GM21723 (cell line): ENCODE data around the gene GPR78.

Source experiments
- ATAC-seq: cut with Tn5 transposase; IDR thresholded peaks from one replicate; pipeline ENCODE4 v1.9.1; 2021; ENCODE audit warnings: mild to moderate bottlenecking, moderate library complexity; ENCODE audit not compliant: unreplicated experiment

GPR78 gene

DNA sequence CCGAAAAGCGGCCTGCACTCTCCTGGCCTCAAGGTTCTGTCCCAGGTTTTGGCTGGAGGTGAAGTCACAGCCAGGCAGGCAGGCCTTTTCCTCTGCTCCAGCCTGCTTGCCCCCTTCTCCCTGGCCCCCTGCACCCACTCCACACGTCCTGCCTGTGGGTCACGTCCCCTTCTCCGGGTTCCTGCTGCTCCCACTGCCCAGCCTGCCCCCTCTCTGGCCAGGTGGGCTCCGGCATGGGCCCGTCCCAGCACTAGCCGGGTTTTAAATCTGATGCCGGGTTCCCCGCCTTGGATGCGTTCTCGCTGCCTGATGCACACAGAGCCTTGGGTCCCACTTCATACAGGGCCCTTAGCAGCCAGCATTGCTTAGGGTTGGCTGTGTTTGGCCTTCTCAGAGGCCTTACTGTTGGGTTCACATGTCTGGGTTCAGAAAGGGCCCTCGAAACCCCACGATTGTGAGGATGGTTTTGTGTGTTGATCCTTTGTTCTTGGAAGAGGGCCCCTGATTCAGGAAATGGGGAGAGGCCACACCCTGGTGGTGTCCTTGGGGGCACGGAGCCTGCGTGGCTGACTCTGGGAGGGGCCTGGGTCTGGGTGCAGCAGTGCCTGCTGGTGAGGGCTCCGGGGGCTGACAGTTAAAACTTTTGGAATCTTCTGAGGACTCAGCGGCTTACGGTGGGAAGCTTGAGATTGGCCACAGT, 18.3 kb downstream of the GPR78 start:
- no peak for ATAC-seq

DNA sequence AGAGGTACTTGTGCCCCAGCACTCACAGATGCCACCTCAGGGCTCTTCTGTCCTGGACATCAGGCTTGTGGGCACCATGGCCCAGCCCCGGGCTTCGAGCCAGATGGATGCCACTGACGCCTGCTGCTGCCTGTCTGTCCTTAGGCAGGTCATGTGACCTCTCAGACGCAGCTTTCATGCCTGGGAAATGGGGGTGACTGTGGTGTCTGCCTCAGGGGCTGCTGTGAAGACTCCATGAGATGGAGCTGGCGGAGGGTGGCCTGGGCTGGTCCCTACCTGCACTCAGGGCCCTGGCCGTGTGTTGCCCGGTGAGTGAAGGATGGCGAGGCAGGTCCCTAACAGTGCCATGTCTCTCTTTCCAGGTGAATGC, 18.9 kb downstream of the GPR78 start:
- no peak for ATAC-seq

DNA sequence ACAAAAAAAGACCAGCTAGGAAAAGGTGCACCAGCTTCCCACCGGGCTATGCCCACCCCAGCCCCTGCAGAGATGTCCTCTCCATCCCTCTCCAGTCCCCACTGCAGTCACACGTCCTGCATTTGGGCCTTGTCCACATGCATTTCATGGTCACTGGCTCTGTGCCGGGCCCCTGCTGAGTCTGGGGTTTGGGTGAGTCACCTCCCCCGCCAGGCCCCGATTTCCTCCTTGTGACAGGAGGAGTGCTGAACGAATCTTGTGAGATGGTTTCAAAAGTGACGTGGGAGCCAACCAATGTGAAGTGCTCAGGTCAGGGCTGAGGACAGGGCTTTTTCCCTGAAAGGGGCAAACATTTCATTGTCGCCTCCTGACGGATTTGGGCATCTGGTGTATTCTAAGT, 19.5 kb downstream of the GPR78 start:
- ATAC-seq: no peak

DNA sequence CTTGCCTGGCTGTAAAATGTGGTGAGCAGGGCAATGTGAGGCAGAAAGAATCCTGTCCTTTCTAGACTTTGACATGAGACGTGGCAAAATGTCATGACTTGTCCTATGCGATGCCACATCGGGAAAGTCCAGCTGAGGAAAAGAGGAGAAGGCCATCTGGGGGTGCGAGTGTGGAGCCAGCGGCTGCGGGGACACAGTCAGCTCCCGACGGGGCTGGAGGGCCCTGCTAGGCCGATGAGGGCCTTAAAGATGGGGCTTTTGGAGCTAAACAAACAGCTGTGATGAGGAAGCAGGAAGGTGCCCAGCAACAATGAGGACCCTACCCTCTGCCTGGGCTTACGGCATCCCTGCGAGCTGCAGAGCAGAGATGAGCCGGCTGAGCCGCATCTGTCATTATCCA, 20.1 kb downstream of the GPR78 start:
- ATAC-seq: no peak

DNA sequence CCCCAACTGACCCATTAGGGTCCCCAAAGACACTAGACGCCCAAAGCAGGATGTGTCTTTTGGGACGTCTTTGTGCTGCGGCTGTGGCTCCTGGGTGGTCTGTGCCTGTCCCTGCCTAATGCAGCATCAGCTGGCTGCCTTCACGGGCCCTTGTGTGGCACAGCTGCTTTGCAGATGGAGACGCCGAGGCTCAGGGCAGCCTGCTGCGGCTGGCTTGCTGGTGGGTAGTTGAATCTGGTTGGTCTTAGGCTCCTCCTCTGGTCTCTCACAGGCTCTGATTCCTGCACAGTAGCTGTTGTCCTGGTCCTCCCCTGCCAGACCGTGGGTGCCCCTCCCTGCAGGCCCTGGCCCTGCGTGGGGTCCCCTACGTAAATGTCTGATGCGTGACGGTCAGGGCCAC, 20.5 kb downstream of the GPR78 start:
- no peak for ATAC-seq

DNA sequence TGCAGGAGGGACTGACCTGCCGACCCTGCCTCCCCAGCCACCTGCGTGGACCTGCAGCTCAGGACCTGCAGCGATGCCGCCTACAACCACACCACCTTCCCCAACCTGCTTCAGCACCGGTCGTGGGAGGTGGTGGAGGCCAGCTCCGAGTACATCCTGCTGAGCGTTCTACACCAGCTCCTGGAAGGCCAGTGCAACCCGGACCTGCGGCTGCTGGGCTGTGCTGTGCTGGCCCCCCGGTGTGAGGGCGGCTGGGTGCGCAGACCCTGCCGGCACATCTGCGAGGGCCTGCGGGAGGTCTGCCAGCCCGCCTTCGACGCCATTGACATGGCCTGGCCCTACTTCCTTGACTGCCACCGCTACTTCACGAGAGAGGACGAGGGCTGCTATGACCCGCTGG, 20.9 kb downstream of the GPR78 start:
- no peak for ATAC-seq

DNA sequence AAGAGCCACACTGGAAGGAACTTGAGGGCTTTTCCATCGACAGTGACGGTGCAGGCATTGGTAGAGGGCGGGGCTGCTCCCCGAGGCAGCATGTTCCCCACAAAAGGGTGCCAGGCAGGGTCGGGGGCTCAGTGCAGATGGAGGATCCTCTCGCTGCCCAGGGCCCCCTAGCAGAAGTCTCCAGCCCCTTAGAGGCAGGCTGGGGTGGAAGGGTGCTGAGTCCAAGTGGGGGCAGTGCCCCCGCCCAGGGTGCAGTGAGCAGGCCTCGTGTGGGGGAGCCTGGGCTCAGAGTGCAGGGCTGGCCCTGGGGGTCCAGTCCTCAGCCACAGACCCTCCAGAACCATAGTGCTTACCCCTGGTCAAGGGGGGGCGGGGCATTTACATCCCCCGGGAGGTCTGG, 21.4 kb downstream of the GPR78 start:
- ATAC-seq: no peak

DNA sequence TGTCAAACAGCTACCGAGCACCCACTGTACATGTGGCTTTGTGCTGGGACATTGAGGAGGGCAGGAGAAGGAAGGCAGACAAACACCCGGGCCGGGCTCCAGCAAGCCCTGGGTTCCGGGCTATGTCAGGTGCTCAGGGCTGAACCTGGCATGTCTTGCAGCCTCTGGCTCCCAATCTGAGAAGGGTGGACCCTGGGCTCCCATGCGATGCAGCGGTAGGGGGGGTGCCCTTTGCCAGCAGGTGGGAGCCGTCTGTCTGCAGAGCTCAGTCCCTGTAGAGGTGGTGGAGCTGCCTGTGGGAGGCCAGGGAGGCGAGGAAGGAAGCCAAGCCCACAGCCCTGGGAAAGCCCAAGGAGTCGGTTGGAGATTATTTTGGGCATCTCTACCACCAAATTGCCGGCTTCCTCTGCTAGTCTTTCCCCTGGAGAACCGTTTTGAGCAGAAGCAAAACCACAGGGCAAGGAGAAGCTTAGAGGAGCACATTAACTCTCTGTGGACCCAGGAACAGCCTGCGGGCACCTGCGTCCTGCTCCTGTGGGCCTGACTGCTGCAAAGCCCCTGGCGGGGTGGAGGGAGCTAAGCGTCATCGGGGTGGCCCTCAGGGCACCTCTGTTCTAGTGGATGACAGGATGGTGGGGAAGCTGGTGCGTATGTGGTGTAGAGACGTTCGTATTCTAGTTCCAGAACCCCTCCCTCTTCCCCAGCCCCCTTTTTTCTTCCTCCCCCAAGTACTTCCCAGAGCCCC, 22.7 kb downstream of the GPR78 start:
- no peak for ATAC-seq

DNA sequence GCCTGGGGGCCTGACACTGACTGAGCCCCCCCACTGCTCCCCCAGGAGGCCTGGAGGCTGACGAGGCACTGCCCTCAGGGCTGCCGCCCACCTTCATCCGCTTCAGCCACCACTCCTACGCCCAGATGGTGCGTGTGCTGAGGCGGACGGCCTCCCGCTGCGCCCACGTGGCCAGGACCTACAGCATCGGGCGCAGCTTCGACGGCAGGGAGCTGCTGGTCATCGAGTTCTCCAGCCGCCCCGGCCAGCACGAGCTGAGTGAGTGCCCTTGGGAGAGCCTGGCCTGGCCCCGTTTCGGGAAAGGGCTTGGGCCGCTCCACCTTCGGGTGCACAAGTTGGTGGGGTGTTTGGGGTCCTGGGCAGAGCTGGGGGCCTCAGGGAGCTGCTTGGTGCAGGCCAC, 23.7 kb downstream of the GPR78 start:
- ATAC-seq: no peak

DNA sequence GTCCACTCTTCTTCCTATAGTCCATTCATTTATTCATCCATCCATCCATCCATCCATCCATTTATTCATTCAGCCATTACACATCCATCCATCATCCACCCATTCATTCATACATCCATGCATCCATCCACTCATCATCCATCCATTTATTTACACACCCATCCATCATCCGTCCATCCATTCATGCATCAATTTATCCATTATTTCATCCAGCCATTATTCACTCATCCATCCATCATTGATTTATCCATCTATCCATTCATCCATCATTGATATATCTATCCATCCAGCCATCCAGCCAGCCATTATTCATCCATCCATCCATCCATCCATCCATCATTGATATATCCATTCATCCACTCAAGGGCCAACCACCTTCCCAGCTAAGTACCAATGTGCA, 25.1 kb downstream of the GPR78 start:
- ATAC-seq: no peak

DNA sequence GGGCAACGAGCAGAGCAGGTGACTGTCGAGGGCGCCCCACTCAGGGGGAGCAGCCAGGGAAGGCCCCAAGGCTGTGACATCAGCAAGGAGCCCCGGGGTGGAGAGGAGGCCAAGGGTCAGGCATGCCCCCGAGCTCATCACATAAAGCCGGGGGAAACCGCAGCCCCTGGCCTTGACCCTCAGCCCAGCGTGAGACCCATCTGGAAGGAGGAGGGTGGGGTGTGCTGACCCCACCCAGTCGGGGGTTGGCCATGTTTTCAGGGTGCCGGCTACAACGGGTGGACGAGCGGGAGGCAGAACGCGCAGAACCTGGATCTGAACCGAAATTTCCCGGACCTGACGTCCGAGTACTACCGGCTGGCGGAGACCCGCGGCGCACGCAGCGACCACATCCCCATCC, 26.3 kb downstream of the GPR78 start:
- ATAC-seq: no peak

DNA sequence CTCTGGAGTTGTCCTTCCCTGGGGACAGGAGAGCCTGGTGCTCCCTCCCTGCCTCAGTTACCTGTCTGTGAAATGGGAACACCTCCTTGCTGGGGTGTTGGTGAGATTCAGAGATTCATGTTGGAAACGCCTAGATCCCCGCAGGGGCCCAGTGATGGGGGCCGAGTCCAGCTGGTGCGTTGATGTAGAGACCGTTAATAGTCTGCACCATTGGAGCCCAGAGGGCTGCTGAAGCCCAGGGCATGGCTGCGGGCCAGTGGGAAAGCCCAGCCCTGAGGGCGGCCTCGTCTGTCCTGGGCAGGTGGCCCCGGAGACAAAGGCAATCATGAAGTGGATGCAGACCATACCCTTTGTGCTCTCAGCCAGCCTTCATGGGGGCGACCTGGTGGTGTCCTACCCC, 26.8 kb downstream of the GPR78 start:
- ATAC-seq: no peak

DNA sequence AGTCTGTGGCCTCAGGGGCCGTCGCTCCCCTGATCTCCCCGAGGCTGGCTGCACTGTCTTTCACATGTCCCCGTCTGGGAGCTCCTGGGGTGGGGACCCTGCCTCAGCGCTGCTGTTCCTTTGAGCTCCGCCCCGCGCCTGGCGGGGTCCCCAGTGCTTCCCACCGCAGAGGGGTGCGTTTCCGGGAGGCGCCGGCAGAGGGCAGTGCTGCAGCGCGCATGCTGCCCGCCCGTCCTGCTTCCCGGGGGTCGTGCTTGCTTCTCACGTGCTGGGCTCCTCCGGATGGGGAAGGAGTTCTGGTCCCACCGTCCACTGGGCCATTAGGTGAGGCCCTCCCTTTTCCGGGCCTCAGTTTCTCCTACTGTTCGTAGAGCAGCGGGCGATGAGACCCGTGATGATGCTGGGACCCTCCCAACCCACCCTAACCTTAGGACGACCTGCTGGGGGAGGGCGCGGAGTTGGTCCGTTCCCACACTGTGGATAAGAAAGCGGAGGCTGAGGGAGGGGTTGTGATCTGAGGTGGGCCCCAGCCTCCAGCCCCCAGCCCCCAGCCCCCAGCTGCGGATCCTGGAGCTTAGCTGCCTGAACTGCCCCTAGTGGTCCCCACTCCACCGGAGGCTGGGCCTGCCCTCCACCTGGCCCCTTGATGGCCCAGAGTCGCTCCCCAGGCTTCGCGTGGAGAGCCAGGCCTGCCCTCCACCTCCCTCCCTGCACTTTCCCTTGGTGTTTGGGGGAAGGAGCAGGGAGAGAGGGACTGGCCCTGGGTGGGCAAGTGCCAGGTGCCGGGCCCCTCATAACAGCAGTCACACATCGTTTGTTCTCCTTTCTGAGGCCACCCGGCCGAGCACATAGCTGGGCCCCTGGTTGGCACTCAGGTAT, 27.6 kb downstream of the GPR78 start:
- no peak for ATAC-seq

DNA sequence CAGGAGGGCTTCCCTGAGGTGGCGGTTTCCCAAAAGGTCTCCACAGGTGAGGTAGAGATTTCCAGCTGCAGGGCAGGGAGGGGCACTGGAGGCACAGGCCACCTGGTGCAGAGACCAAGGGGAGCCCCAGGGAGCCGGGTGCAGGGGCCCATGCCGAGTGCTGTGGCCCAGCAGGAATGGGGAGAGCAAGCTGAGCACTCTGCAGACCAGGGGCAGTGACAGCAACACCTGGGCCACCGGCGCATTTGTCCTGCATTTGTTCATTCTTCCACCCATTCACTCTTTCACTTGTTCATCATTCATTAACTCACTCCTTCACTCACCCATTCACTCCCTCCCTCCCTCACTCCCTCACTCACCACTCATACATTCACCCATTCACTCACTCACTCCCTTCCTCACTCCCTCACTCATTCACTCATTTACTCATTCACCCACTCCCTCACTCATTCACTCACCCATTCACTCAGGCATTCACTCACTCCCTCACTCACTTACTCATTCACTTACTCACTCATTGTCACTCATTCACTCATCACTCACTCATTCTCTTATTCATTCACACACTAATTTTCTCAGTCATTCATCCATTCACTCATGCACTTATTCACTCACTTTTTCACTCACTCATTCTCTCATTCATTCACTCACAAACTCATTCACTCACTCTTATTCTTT, 28.7 kb downstream of the GPR78 start:
- ATAC-seq: no peak

DNA sequence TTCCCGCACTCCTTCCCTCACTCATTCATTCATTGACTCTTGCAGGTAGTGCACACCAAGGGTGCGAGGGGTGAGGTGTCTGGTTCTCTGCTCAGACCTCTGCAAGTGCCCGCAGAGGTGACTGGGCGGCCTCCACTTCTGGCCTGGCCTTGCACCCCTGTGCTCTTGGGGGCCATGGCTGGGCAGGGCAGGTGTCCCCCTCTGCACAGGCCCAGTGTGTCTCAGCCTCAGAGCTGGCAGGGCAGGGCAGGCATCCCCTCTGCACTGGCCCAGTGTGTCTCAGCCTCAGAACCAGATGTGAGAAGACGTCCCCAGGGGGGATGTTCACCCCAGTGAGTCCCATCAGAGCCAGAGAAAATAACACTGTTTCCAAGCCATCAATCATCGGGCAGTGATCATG, 29.2 kb downstream of the GPR78 start:
- ATAC-seq: no peak

DNA sequence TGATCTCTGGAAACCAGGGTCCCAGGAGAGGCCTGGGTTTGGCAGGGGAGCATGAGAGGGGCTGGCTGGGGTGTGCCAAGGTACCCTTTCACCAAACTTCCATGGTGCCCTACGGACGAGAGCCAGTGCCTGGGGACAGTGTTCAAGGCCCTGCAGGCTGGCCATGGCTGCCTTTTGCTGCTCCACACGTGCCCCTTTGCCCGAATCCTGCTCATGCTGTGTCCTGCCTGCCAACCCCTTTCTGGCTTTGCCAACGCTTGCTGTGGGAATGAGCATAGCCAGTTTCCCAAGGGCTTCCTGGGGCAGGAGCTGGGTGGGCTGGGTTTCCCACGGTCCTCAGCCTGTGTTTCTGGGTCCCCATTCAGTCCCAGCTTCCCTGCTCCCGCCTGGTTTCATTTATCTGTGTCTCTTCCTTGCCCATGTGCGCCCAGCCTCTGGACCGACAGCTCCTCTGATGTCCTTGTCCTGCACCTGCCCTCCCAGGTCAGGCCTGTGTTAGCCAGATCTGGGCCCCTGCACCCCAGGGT, 29.7 kb downstream of the GPR78 start:
- no peak for ATAC-seq

DNA sequence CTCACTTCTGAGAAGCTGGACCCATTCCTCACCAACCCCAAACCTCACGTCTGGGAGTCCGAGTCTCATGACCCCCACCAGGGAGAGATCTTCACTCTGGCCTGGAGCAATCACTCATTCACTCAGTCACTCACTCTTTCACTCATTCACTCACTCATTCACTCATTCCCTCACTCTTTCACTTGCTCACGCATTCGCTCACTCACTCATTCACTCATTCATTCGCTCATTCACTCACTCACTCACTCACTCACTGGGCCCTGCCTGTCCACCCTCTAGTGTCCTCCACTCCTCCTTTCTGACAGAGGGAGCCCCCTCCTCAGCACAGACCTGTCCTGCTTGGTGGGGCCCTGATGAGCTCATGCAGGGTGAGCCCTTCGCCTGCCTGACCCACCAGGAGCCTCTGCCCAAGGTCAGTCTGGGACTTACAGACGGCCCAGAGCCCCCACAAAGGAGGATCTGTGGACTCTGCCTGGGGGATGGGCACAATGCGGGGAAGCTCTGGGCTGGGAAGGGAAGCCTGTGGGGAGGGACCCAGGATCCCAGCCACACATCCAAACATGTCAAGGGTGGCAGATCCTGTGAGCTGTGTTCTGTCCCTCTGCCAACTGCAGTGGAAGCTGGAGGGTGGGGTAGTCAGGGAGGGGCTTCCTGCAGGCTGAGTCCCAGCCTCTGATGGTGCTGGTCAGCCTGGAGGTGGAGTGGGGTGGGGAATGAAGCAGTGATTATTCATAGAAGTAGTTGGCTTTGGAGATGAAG, 30.8 kb downstream of the GPR78 start:
- no peak for ATAC-seq

DNA sequence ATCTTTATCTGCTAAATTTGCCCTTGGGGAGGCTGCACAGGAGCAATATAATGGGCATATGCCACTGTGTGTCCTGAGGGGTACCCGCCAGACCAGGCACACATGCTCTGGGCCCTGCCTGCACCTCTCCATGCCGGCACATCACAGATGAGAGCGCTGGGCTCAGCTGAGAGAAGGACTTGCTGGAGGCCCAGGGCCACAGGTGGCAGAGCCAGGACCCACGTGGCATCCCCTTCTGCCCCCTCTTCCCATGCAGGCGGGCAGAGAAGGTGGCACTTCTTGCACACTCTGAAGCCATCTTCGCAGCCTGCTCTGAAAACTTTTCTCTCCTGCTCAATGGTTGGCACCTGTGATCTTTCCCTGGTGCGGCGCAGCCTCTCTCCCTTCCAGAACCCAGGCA, 32.5 kb downstream of the GPR78 start:
- no peak for ATAC-seq

DNA sequence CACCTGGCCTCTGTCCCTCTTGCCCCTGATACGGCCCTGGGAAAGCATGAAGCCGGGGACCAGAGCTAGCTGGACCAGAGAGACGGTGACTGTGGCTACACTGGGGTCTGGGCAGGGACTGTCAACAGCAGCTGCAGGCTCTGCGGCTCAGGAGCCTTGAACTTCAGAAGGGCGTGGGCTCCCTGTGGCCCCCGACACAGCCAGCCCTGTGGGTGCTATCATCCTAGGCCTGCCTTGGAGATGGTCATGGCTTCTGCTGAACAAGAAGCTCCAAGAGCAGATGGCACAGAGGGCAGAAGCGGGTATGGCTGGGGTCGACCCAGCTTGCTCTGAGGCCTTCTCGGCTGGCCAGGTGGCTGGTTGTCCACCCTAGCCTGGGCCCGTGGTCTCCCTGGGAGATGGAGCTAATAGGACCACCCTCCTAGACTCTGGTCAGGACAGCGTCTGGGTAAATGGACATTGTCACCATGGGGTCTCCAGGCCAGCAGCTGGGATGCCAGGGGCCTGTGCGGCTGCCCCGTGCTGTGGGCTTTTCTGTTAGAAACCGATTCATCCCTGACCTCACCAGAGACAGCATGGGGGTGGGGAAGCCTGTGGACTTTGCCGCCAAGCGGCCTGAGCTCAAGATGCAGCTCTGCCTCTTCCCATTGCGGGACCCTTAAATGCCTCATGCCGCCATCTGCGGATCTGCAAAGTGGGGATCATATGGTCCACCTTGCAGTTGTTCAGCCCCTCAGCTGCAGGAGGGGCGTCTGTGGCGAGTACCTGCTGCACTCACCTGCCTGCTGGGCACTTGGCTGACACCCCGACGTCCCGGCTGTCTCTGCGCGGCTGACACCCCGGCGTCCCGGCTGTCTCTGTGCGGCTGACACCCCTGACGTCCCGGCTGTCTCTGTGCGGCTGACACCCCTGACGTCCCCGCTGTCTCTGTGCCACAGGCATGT, 33.5 kb downstream of the GPR78 start:
- no peak for ATAC-seq
